Pulmonary artery endothelial cell (primary cell): ENCODE measurements around the gene SCAMP2. TPM values are rescaled to one million over a fixed set of nuclear protein-coding genes. Genes with fewer than 3 reads are reported as not detected.

Experiments
- DNase-seq: peaks from one replicate; pipeline ENCODE4 v3.0.0-alpha.2; 2011; ENCODE audit warnings: low read depth, low spot score
- total RNA-seq: library from RNA; depleted of rRNA; stranded (reverse); fragments of >200 nt; gene quantifications from 2 replicates; pipeline ENCODE4 v1.2.3, GENCODE V29; 2014

Gene SCAMP2
- total RNA-seq, 1 donor from 2014 or later = 18.5 TPM

GRCh38 chr15:74839526-74840395 is 33.4 kb downstream of the SCAMP2 start:
- DNase-seq = no peak

DNA sequence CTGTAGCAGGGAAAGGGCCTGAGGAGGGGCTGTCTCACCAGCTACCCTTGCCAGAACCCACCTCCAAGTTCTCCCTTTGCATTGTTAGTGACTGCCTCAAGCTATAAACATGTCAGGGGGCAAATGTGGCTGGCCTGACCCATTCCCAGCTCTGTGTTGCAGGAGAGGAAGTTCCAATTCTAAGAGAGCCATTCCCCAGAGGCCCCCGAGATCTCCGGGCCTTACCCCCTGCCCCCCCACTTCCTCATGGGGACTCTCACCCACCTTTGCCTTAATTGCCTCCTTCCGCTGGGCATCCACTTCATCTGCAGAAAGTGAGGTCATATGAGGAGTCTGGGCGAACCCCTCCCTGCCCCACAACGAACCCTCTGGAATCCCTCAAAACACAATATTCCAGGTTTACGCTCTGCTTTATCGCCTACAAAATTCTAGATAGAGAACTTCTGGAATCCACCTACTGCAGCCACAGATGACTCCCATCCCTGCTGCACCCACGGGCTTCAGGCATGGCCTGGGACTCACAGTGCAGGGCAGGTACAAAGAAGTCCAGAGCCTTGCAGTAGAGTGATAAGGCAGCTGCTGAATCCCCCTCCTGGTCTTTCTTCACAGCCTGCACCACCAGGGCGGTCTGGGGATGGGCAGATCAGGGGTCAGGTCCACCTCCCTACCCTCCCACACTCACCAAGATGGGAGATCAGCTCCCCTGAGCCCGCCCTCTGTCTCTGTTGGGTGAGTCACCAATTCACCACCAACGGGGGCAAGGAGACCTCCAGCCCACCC is 34.2 kb downstream of the SCAMP2 start:
- no peak for DNase-seq

- no peak for DNase-seq
Measured at GRCh38 chr15:74838137-74838516, 35.0 kb downstream of the SCAMP2 start.

GRCh38 chr15:74837482-74838136 is 35.6 kb downstream of the SCAMP2 start:
- DNase-seq = no peak

GRCh38 chr15:74836846-74837245 is 36.3 kb downstream of the SCAMP2 start:
- DNase-seq = no peak

- no peak for DNase-seq
Measured at GRCh38 chr15:74835312-74835823, 37.8 kb downstream of the SCAMP2 start.

- no peak for DNase-seq
Measured at GRCh38 chr15:74833376-74834107, 39.6 kb downstream of the SCAMP2 start.

- DNase-seq = no peak
Measured at GRCh38 chr15:74832826-74833225, 40.3 kb downstream of the SCAMP2 start.

- no peak for DNase-seq
Measured at GRCh38 chr15:74831813-74832495, 41.2 kb downstream of the SCAMP2 start.

DNA sequence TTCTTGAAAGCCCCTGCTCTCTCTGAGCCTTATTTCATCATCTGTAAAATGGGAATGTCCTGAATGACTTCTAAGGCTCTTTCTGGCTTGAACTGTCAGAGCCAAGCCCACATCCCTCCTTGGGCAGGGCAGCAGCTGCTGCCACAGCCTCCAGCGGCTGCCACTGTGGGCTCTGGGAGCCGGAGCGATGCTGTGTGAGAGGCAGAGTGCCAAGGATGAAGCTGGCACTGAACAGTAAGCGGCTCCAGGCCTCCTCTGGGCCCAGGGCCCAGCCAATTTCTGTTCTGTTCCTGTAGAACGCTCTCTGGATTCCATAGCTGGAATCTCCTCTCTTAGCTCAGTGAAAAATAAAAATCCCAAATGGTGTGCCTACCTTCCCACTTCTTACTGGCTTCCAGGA is 42.3 kb downstream of the SCAMP2 start:
- DNase-seq = no peak

DNA sequence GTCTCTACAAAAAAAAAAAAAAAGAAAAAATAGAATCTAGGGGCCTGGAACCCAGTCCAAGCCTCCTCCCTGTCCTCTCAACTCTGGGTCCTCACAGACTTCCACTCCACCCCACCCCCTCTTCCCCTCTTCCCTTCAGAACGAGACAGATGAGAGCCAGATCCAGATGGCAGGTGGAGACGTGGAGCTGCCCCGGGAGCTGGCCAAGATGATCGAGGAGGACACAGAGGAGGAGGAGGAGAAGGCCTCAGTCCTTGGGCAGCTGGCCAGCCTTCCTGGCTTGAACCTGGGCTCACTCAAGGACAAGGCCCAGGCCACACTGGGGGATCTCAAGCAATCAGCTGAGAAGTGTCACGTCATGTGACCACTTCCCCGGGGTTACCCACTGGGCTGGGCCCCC is 43.2 kb downstream of the SCAMP2 start:
- no peak for DNase-seq

GRCh38 chr15:74829486-74829885 is 43.7 kb downstream of the SCAMP2 start:
- no peak for DNase-seq

DNA sequence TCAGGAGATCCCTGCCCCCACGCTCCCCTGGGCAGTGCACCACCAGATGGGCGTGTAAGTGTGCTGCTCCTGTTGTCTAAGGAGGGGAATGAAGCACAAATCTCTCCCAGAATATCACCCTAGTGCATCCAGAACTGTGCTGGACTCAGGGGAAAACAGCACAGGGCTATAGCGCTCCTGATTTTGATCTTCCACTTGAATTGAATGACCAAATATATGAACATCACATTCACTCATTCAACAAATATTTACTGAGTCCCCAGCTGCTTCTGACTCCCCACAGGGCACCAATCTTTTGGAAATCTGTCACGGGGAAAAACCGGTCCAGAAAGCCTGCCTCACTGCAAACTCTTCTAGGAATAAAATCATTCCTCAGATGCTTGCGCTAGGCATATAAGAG is 44.3 kb downstream of the SCAMP2 start:
- no peak for DNase-seq

GRCh38 chr15:74827614-74828013 is 45.6 kb downstream of the SCAMP2 start:
- DNase-seq = no peak

DNA sequence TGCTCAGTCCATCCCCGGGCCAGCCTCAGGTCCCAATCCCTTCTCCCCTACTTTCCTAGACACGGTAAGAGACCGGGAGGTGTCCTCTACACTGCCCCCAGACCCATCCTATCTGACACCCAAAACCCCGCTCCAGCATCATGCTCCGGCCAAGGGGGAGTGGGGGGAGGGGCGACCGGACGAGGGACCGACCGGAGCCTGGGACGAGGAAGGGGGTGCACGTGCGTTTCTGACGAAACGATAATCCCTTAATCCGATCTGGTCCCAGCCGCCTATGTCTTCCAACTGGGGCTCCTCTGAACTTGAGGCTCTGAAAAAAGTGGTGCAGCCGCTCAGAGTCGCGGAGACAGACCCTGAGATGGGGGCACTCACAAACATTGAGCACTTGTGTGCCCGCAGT is 46.2 kb downstream of the SCAMP2 start:
- DNase-seq = no peak

GRCh38 chr15:74826364-74826819 is 46.8 kb downstream of the SCAMP2 start, which contains the start of gene CPLX3:
CPLX3 (plus strand) TSS chr15:74826627; CDS start chr15:74826704, 77 bp downstream.
- no peak for DNase-seq

- no peak for DNase-seq
Measured at GRCh38 chr15:74825866-74826265, 47.3 kb downstream of the SCAMP2 start.

- DNase-seq = no peak
Measured at GRCh38 chr15:74824976-74825375, 48.2 kb downstream of the SCAMP2 start.

- DNase-seq = no peak
Measured at GRCh38 chr15:74823324-74823723, 49.8 kb downstream of the SCAMP2 start.

- DNase-seq = no peak
Measured at GRCh38 chr15:74822233-74822632, 50.9 kb downstream of the SCAMP2 start.
